ENCODE measurements around the gene VPS41. TPM values are rescaled to one million over a fixed set of nuclear protein-coding genes. Genes with fewer than 3 reads are reported as not detected.

The VPS41 gene
- total RNA-seq, 1 experiment from 2014 or later = 92.3 TPM

GRCh38 chr7:38873433-38873832, 35.6 kb downstream of the VPS41 start:
- no peak overlapping the region for H3K4me2 ChIP-seq
- TF ChIP-seq EZH2 (IDR thresholded peaks at IDR 0.05; ENCODE audit: low read depth) (no peak), CTCF (conservative IDR thresholded peaks at IDR 0.05) (no peak)
- H3K9me3 ChIP-seq (ENCODE audit: insufficient read depth, low read depth) = no peaks in the 10 kb centered on the region
- H4K20me1 ChIP-seq (ENCODE audit: insufficient read depth) = peaks cover 19% of the 10 kb centered on the region; the same call in 1 of the 2 replicates
- no peaks in the 10 kb centered on the region for H3F3A ChIP-seq (ENCODE audit: insufficient read depth, low read depth)
- BruUV-seq (replicated peaks) = no TSS peak
- intact Hi-C loops (cut with micrococcal nuclease; ENCODE audit: unreplicated experiment) = no loop called here
- H3K4me1 ChIP-seq (replicated peaks; ENCODE audit: insufficient read depth) = no peaks in the 10 kb centered on the region
- H3K9me2 ChIP-seq (ENCODE audit: insufficient read depth) = no peaks in the 10 kb centered on the region
- no peak overlapping the region for H2AFZ ChIP-seq
- POLR2A ChIA-PET (ENCODE audit: unreplicated experiment) = interaction anchor here (0.6 kb wide), 1 partner anchor 8 kb away, joined by 3 read pairs; no protein-coding TSS in a partner anchor
- H3K4me3 ChIP-seq = no peak overlapping the region
- no peaks in the 10 kb centered on the region for H3K27me3 ChIP-seq (ENCODE audit: insufficient read depth, low read depth)
- H3K27ac ChIP-seq = no peak overlapping the region
- no peaks in the 10 kb centered on the region; the same call in none of the 2 replicates for H3K79me2 ChIP-seq (ENCODE audit: low read depth)
- CTCF ChIA-PET = no interaction called here
- no peak for DNase-seq
- no peaks in the 10 kb centered on the region for H3K36me3 ChIP-seq (ENCODE audit: low read depth)

GRCh38 chr7:38872202-38872601, 36.8 kb downstream of the VPS41 start:
- H4K20me1 ChIP-seq (ENCODE audit: insufficient read depth) = peaks cover 15% of the 10 kb centered on the region; the same call in 1 of the 2 replicates
- H3K4me2 ChIP-seq = no peak overlapping the region
- TF ChIP-seq CTCF (conservative IDR thresholded peaks at IDR 0.05) = no peak
- no peak for TF ChIP-seq EZH2 (IDR thresholded peaks at IDR 0.05; ENCODE audit: low read depth)
- H3K9me3 ChIP-seq (ENCODE audit: insufficient read depth, low read depth) = no peaks in the 10 kb centered on the region
- no peak overlapping the region for H3K27ac ChIP-seq
- CTCF ChIA-PET = no interaction called here
- no peaks in the 10 kb centered on the region for H3F3A ChIP-seq (ENCODE audit: insufficient read depth, low read depth)
- no peaks in the 10 kb centered on the region; the same call in 1 of the 2 replicates for H3K79me2 ChIP-seq (ENCODE audit: low read depth)
- no peaks in the 10 kb centered on the region for H3K9me2 ChIP-seq (ENCODE audit: insufficient read depth)
- POLR2A ChIA-PET (ENCODE audit: unreplicated experiment) = no interaction called here
- H2AFZ ChIP-seq = no peak overlapping the region
- BruUV-seq (replicated peaks) = no TSS peak
- H3K36me3 ChIP-seq (ENCODE audit: low read depth) = no peaks in the 10 kb centered on the region
- DNase-seq = no peak
- no peak overlapping the region for H3K4me3 ChIP-seq
- H3K27me3 ChIP-seq (ENCODE audit: insufficient read depth, low read depth) = no peaks in the 10 kb centered on the region
- no peaks in the 10 kb centered on the region for H3K4me1 ChIP-seq (replicated peaks; ENCODE audit: insufficient read depth)
- intact Hi-C loops (cut with micrococcal nuclease; ENCODE audit: unreplicated experiment) = no loop called here

DNA sequence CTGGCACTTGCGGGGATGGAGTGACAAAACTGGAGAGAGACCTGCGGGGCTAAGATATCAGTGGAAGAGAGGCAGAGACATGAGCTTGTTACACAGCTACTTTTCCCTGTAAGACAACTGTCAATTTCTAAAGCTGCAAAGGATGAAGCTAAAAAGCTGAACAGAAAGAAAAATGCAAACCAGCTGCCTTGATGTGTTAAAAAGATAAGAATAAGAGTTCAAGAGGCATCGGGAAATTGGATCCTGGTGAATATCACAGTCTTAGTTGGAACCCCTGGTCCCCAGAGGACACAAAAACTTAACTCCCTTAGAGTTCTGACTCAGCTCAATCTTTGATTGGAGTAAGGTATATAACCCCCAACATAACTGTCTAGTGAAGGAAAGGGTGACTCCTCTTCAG, 38.8 kb downstream of the VPS41 start:
- POLR2A ChIA-PET (ENCODE audit: unreplicated experiment) = interaction anchor here (0.6 kb wide), 1 partner anchor 12 kb away, joined by 6 read pairs; no protein-coding TSS in a partner anchor
- TF ChIP-seq EZH2 (IDR thresholded peaks at IDR 0.05; ENCODE audit: low read depth) (no peak), CTCF (conservative IDR thresholded peaks at IDR 0.05) (no peak)
- no peaks in the 10 kb centered on the region for H3K9me3 ChIP-seq (ENCODE audit: insufficient read depth, low read depth)

More for the DNA sequence above, 38.8 kb downstream of the VPS41 start:
- intact Hi-C loops (cut with micrococcal nuclease; ENCODE audit: unreplicated experiment) = no loop called here
- Histone ChIP-seq H3K9me2 (ENCODE audit: insufficient read depth) (no peaks in the 10 kb centered on the region), H3F3A (ENCODE audit: insufficient read depth, low read depth) (no peaks in the 10 kb centered on the region; the same call in 1 of the 2 replicates), H3K4me2 (no peak overlapping the region), H2AFZ (no peak overlapping the region), H3K79me2 (ENCODE audit: low read depth) (no peaks in the 10 kb centered on the region), H4K20me1 (ENCODE audit: insufficient read depth) (peaks cover 3% of the 10 kb centered on the region; the same call in 1 of the 2 replicates), H3K4me1 (replicated peaks; ENCODE audit: insufficient read depth) (peaks cover 8% of the 10 kb centered on the region), H3K27ac (no peak overlapping the region), H3K36me3 (ENCODE audit: low read depth) (0 out of 2 replicates have a peak, but pooled peaks cover 12% of the 10 kb centered on the region), H3K4me3 (no peak overlapping the region), H3K27me3 (ENCODE audit: insufficient read depth, low read depth) (no peaks in the 10 kb centered on the region)
- no TSS peak for BruUV-seq (replicated peaks)
- CTCF ChIA-PET = no interaction called here
- no peak for DNase-seq

All from PC-9 (cell line).